ENCODE data around the gene COX8A.

The COX8A gene

GRCh38 chr11:63986156-63986931 lies 11.9 kb downstream of the COX8A start, which contains the start of gene OTUB1:
Gene OTUB1 (plus strand): TSS chr11:63986438. CDS start chr11:63986457, 19 bp downstream.
- TF ChIP-seq CTCF (IDR thresholded peaks at IDR 0.05; ENCODE audit: borderline replicate concordance, control extremely low read depth, extremely low read depth, insufficient read depth, missing control alignments): no peak
- peak; percentile 96 for DNase-seq (ENCODE audit: low spot score)
- in situ Hi-C loops (cut with MboI; ENCODE audit: low sequenced_read_pairs, unreplicated experiment): loop anchor here (25.0 kb wide), 1 partner anchor 301 kb away; the partner anchor contains the start of genes BAD, GPR137 and KCNK4

GRCh38 chr11:63986932-63987513 lies 12.6 kb downstream of the COX8A start:
- DNase-seq (ENCODE audit: low spot score): no peak
- TF ChIP-seq CTCF (IDR thresholded peaks at IDR 0.05; ENCODE audit: borderline replicate concordance, control extremely low read depth, extremely low read depth, insufficient read depth, missing control alignments): no peak
- in situ Hi-C loops (cut with MboI; ENCODE audit: low sequenced_read_pairs, unreplicated experiment): loop anchor here (25.0 kb wide), 1 partner anchor 300 kb away; the partner anchor contains the start of genes BAD, GPR137 and KCNK4

GRCh38 chr11:63991558-63991957 lies 17.1 kb downstream of the COX8A start:
- no peak for TF ChIP-seq CTCF (IDR thresholded peaks at IDR 0.05; ENCODE audit: borderline replicate concordance, control extremely low read depth, extremely low read depth, insufficient read depth, missing control alignments)
- no peak for DNase-seq (ENCODE audit: low spot score)
- in situ Hi-C loops (cut with MboI; ENCODE audit: low sequenced_read_pairs, unreplicated experiment): loop anchor here (10.0 to 25.0 kb wide), 2 partner anchors 153 to 296 kb away; partner anchors contain the start of genes BAD, GPR137 and KCNK4

GRCh38 chr11:63993100-63993499 lies 18.7 kb downstream of the COX8A start:
- in situ Hi-C loops (cut with MboI; ENCODE audit: low sequenced_read_pairs, unreplicated experiment): loop anchor here (10.0 to 25.0 kb wide), 2 partner anchors 152 to 294 kb away; partner anchors contain the start of genes BAD, GPR137 and KCNK4
- DNase-seq (ENCODE audit: low spot score): no peak
- no peak for TF ChIP-seq CTCF (IDR thresholded peaks at IDR 0.05; ENCODE audit: borderline replicate concordance, control extremely low read depth, extremely low read depth, insufficient read depth, missing control alignments)

GRCh38 chr11:63993993-63994392 lies 19.6 kb downstream of the COX8A start:
- in situ Hi-C loops (cut with MboI; ENCODE audit: low sequenced_read_pairs, unreplicated experiment): loop anchor here (10.0 to 25.0 kb wide), 2 partner anchors 151 to 293 kb away; partner anchors contain the start of genes BAD, GPR137 and KCNK4
- TF ChIP-seq CTCF (IDR thresholded peaks at IDR 0.05; ENCODE audit: borderline replicate concordance, control extremely low read depth, extremely low read depth, insufficient read depth, missing control alignments): no peak
- no peak for DNase-seq (ENCODE audit: low spot score)

- in situ Hi-C loops (cut with MboI; ENCODE audit: low sequenced_read_pairs, unreplicated experiment): loop anchor here (10.0 to 25.0 kb wide), 2 partner anchors 148 to 291 kb away; partner anchors contain the start of genes BAD, GPR137 and KCNK4
- TF ChIP-seq CTCF (IDR thresholded peaks at IDR 0.05; ENCODE audit: borderline replicate concordance, control extremely low read depth, extremely low read depth, insufficient read depth, missing control alignments): no peak
- no peak for DNase-seq (ENCODE audit: low spot score)
Observed at GRCh38 chr11:63996512-63996911, 22.1 kb downstream of the COX8A start.
